Tibial nerve (tissue), 4 donors: ENCODE results near the gene AFAP1. TPM values are rescaled to one million over a fixed set of nuclear protein-coding genes. Genes with fewer than 3 reads are reported as not detected.

ENCODE experiments used
- DNase-seq, 2 donors: peaks; one replicate each; pipeline ENCODE4 v3.0.0-alpha.2; 2019; ENCODE audit warnings: low spot score in 2 of 2
- H3K27ac ChIP-seq, 4 donors: fragments of 200-600 bp; sonication (generic) in 3 of 4; one replicate each; pipeline ENCODE4 v1.5.1; 2017 to 2019; ENCODE audit warnings: mild to moderate bottlenecking in 1 of 4
- H3K27me3 ChIP-seq, 2 donors: fragments of 200-600 bp; sonication (generic) in 1 of 2; one replicate each; pipeline versions ENCODE4 v1.5.1 to v1.6.0; 2017 to 2019
- H3K36me3 ChIP-seq, 3 donors: fragments of 200-600 bp; sonication (generic); one replicate each; pipeline ENCODE4 v1.5.1; 2018 to 2019
- H3K4me1 ChIP-seq, 4 donors: fragments of 200-600 bp; sonication (generic) in 3 of 4; one replicate each; pipeline ENCODE4 v1.5.1; 2017 to 2019
- H3K4me3 ChIP-seq, 4 donors: fragments of 200-600 bp; sonication (generic) in 3 of 4; one replicate each; pipeline ENCODE4 v1.5.1; 2017 to 2019; ENCODE audit warnings: mild to moderate bottlenecking in 1 of 4, moderate library complexity in 1 of 4
- H3K9me3 ChIP-seq, 4 donors: fragments of 200-600 bp; sonication (generic) in 3 of 4; one replicate each; pipeline ENCODE4 v1.5.1; 2017 to 2019
- EP300 ChIP-seq, 2 donors: sonication (generic); formaldehyde crosslinking; IDR thresholded peaks; one replicate each; pipeline ENCODE4 v1.6.1; 2017; ENCODE audit warnings: antibody characterized with exemption in 2 of 2, mild to moderate bottlenecking in 1 of 2
- POLR2A ChIP-seq, 2 donors: fragments of 450-650 bp; IDR thresholded peaks; one replicate each; pipeline ENCODE4 v1.6.1; 2017; ENCODE audit warnings: antibody characterized with exemption in 2 of 2, mild to moderate bottlenecking in 2 of 2, moderate library complexity in 2 of 2
- WGBS, 2 donors: methylation state at CpG; one replicate each; pipeline ENCODE4 v1.1.5; 2018; 5-methylcytosine and 5-hydroxymethylcytosine counted together
- total RNA-seq, 4 donors: library from RNA; depleted of rRNA; stranded (reverse); fragments of >200 nt; gene quantifications; one replicate each; pipeline ENCODE4 v1.1.0, GENCODE V29; 2016
- TF ChIP-seq, protein P1 (sequence below), 5 experiments: fragments of 200-600 bp in 3 of 5; fragments of 450-650 bp in 2 of 5; sonication (generic) in 3 of 5; IDR thresholded peaks; one replicate each; pipeline ENCODE4 v1.5.1; 2016 to 2019; ENCODE audit warnings: antibody characterized with exemption in 5 of 5, mild to moderate bottlenecking in 3 of 5, moderate library complexity in 2 of 5

The AFAP1 gene
- total RNA-seq, 4 donors from 2014 or later = 23.2 to 34.9 (median 32.1) TPM

DNA sequence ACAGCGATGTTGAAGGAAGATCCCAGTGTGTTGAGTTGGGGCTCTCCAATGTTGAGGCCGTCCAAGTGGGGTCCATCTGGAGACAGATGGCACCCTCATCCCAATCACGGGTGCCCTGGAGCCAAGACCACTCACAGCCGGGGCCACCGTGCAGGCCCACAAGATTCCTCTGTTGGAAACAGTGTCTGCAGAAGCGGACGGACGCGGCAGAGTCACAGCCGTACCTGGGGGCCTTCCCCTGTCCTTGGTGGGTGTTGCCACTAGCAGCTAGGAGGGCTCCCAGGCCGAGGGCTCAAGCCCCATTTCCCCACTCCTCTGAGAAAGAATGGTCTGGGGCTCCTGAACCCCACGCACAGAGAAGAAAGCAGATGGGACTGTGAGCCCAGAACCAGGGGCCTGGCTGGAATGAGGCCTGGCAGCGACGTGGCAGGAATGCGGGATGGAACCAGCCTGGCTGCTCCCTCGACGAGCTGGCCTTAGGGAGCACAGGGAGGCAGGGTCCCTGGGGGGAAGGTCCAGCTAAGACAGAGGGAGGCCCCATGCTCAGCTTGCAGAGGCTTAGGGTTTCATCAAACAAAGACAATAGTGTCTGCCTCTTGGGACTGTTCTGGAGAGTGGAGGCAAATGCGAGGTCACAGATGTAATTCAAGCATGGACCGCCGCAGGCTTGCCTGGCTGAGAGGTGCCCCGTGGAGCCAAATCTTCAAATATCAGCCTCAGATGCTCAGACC, 228.9 kb downstream of the AFAP1 start:
- Histone ChIP-seq H3K27ac (no peak overlapping the region), H3K27me3 (no peaks in the 10 kb centered on the region), H3K4me3 (no peak overlapping the region), H3K4me1 (peaks cover 0 to 5% (median 0%) of the 10 kb centered on the region in 4 donors), H3K36me3 (peaks cover 0 to 34% (median 0%) of the 10 kb centered on the region in 3 donors), H3K9me3 (peaks cover 0 to 9% (median 0%) of the 10 kb centered on the region in 4 donors)
- WGBS, 2 donors = 68 to 77% methylated on average over 10 to 21 of the region's 21 CpGs
- TF ChIP-seq POLR2A (IDR thresholded peaks at IDR 0.05) (no peak), EP300 (IDR thresholded peaks at IDR 0.05) (no peak)
- TF ChIP-seq, protein P1, sequence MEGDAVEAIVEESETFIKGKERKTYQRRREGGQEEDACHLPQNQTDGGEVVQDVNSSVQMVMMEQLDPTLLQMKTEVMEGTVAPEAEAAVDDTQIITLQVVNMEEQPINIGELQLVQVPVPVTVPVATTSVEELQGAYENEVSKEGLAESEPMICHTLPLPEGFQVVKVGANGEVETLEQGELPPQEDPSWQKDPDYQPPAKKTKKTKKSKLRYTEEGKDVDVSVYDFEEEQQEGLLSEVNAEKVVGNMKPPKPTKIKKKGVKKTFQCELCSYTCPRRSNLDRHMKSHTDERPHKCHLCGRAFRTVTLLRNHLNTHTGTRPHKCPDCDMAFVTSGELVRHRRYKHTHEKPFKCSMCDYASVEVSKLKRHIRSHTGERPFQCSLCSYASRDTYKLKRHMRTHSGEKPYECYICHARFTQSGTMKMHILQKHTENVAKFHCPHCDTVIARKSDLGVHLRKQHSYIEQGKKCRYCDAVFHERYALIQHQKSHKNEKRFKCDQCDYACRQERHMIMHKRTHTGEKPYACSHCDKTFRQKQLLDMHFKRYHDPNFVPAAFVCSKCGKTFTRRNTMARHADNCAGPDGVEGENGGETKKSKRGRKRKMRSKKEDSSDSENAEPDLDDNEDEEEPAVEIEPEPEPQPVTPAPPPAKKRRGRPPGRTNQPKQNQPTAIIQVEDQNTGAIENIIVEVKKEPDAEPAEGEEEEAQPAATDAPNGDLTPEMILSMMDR (IDR thresholded peaks at IDR 0.05) = no peak
- no peak for DNase-seq

DNA sequence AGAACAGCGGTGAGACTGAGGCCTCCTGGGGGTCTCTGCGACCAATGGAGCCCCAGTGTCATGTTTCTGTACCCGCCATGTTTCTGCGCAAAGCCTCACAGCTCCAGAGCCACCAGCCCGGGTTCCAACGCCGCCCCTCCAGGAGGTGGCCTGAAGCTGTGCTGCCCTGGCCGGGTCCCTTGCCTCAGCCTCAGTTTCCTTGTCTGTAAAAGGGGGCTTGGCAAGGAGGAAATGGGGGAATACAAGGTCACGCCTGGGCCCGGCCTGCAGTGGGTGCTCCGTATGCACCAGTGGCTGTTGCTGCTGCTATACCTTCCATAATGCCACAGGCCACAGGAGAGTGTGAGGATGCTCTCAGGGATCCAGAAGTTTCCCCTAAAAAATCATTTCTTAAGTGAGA, 229.5 kb downstream of the AFAP1 start:
- H3K27ac ChIP-seq = no peak overlapping the region
- no peak for TF ChIP-seq EP300 (IDR thresholded peaks at IDR 0.05)
- TF ChIP-seq, protein P1 (IDR thresholded peaks at IDR 0.05) = no peak
- TF ChIP-seq POLR2A (IDR thresholded peaks at IDR 0.05) = no peak
- no peaks in the 10 kb centered on the region for H3K27me3 ChIP-seq
- H3K4me1 ChIP-seq = peaks cover 0 to 12% (median 0%) of the 10 kb centered on the region in 4 donors
- WGBS, 2 donors = 93 to 94% methylated on average over 11 of the region's 11 CpGs
- peaks cover 0 to 9% (median 0%) of the 10 kb centered on the region in 4 donors for H3K9me3 ChIP-seq
- peaks cover 0 to 27% (median 0%) of the 10 kb centered on the region in 3 donors for H3K36me3 ChIP-seq
- DNase-seq = no peak
- H3K4me3 ChIP-seq = no peak overlapping the region

DNA sequence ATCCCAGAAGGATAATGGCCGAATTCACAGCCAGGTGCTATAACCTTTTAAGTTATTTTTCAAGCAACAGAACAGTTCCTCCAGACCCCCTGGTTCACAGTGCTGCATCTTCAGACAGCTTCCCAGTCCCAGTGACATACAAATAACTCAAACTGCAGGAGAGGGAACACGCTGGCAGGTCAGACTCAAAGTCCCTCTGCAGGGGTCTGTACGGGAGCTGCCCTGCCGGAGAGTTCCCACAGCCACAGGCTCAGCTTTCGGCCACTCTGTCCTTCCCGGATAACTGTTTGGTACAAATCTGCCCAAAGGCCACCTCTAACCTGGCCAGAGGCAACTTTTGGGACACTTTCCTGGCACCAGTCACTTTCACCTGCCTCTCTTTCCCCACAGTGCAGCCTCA, 230.2 kb downstream of the AFAP1 start:
- WGBS, 2 donors = 84 to 90% methylated on average over 6 of the region's 6 CpGs
- no peak overlapping the region for H3K27ac ChIP-seq
- TF ChIP-seq EP300 (IDR thresholded peaks at IDR 0.05) (no peak), POLR2A (IDR thresholded peaks at IDR 0.05) (no peak)
- TF ChIP-seq, protein P1 (IDR thresholded peaks at IDR 0.05) = no peak
- no peak for DNase-seq
- H3K27me3 ChIP-seq = no peaks in the 10 kb centered on the region
- no peak overlapping the region for H3K4me3 ChIP-seq
- H3K4me1 ChIP-seq = peaks cover 0 to 19% (median 0%) of the 10 kb centered on the region in 4 donors
- peaks cover 0 to 8% (median 0%) of the 10 kb centered on the region in 4 donors for H3K9me3 ChIP-seq
- peaks cover 0 to 20% (median 0%) of the 10 kb centered on the region in 3 donors for H3K36me3 ChIP-seq

DNA sequence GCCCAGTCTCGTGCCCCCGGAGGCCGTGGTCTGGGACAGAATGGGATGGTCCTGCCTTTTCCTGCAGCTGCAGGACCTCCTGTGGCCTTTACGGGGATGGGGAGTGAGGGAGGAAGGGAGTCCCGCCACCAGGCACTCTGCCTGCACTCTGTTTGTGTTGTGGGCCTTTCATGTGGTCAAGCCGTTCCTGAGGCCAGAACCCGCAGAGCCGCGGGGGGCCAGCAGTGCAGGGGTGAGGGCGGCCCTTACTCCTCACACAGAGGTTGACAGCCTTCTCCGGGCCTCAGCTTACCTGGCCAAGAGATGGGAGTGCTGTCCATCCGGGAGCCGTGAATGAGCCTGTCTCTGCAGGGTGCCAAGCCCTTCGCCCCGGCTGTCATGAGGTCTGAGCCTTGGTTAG, 230.7 kb downstream of the AFAP1 start:
- Histone ChIP-seq H3K4me1 (peaks cover 0 to 23% (median 0%) of the 10 kb centered on the region in 4 donors), H3K27me3 (no peaks in the 10 kb centered on the region), H3K9me3 (peaks cover 0 to 4% (median 0%) of the 10 kb centered on the region in 4 donors), H3K36me3 (peaks cover 0 to 19% (median 0%) of the 10 kb centered on the region in 3 donors), H3K4me3 (no peak overlapping the region), H3K27ac (no peak overlapping the region)
- TF ChIP-seq, protein P1 (IDR thresholded peaks at IDR 0.05) = no peak
- WGBS, 2 donors = 59 to 64% methylated on average over 10 to 15 of the region's 15 CpGs
- no peak for DNase-seq

Other genes starting within 250 kb of the AFAP1 start
- gene ABLIM2, start 219.0 kb upstream of the AFAP1 start, total RNA-seq = 100 to 1,000 TPM in 1 of 4 donors, 10 to 100 TPM in 3; 29.1 to 125 (median 41.7) TPM